Sciatic nerve (tissue), 2 donors: ENCODE results near the gene TOLLIP. TPM values are rescaled to one million over a fixed set of nuclear protein-coding genes. Genes with fewer than 3 reads are reported as not detected.
"Not testable (repeated sequence)": the region's sequence is repeated elsewhere in the genome, so short reads cannot be mapped to it uniquely, and the experiment has no call there.

Source experiments
- ATAC-seq: fragments of 200-7000 bp; cut with Tn5 transposase; one replicate; pipeline ENCODE4 v1.9.1; 2020; ENCODE audit warnings: mild to moderate bottlenecking, moderate library complexity
- DNase-seq: peaks from one replicate; pipeline ENCODE4 v3.0.0-alpha.2; 2020; ENCODE audit warnings: low spot score
- intact Hi-C: fragments of 100-400 bp; cut with DNase I; formaldehyde crosslinking; loops from one replicate; pipeline ENCODE4 v1.14.2; 2022
- total RNA-seq: library from RNA; stranded (reverse); fragmentation: NEBNext Ultra II Directional; extraction: Animal tissue kit (Norgen Biotek cat#: 25700); gene quantifications from one replicate; pipeline ENCODE4 v1.2.1, GENCODE V29; 2021
- donor health status: DM: no; HTN: no; CAD: no.
- donor health status: DM: no; HTN: no; CAD: no.

The TOLLIP gene
- 60.5 TPM for total RNA-seq

GRCh38 chr11:1309498-1310317, at the start of gene TOLLIP:
TSS of gene TOLLIP (minus strand) at chr11:1309632. CDS start at chr11:1309498, 134 bp downstream.
- DNase-seq = peak; percentile 99
- intact Hi-C loops = no loop called here
- peak; percentile 98 for ATAC-seq

GRCh38 chr11:1358931-1359330, 49.5 kb upstream of the TOLLIP start:
- ATAC-seq, DNase-seq, intact Hi-C loops: not testable (repeated sequence)

GRCh38 chr11:1358286-1358685, 48.9 kb upstream of the TOLLIP start:
- peak; percentile 91 for ATAC-seq
- intact Hi-C loops = no loop called here
- no peak for DNase-seq

GRCh38 chr11:1356478-1356960, 47.1 kb upstream of the TOLLIP start:
- intact Hi-C loops = no loop called here
- ATAC-seq = no peak
- no peak for DNase-seq

- no peak for DNase-seq
- ATAC-seq = no peak
- intact Hi-C loops = no loop called here
Measured at GRCh38 chr11:1356007-1356435, 46.6 kb upstream of the TOLLIP start.

- intact Hi-C loops = no loop called here
Measured at GRCh38 chr11:1354125-1354938, 44.9 kb upstream of the TOLLIP start.

GRCh38 chr11:1353383-1354124, 44.1 kb upstream of the TOLLIP start:
- DNase-seq (peak; percentile 46), ATAC-seq (no peak)
- intact Hi-C loops = no loop called here

More at GRCh38 chr11:1354125-1354938, 44.9 kb upstream of the TOLLIP start:
- no peak for ATAC-seq
- DNase-seq = peak; percentile 36

GRCh38 chr11:1352696-1353382, 43.4 kb upstream of the TOLLIP start:
- ATAC-seq (no peak), DNase-seq (peak; percentile 13)
- intact Hi-C loops = no loop called here

GRCh38 chr11:1351278-1351937, 42.0 kb upstream of the TOLLIP start:
- peak; percentile 15 for DNase-seq
- ATAC-seq = no peak
- intact Hi-C loops = no loop called here

- DNase-seq (peak; percentile 54), ATAC-seq (peak; percentile 16)
- intact Hi-C loops = no loop called here
Measured at GRCh38 chr11:1350086-1350725, 40.8 kb upstream of the TOLLIP start.

- intact Hi-C loops = no loop called here
- peak; percentile 18 for ATAC-seq
- peak; percentile 52 for DNase-seq
Measured at GRCh38 chr11:1349327-1350041, 40.1 kb upstream of the TOLLIP start.

- no peak for ATAC-seq
- intact Hi-C loops = no loop called here
- DNase-seq = peak; percentile 45
Measured at GRCh38 chr11:1348796-1349326, 39.4 kb upstream of the TOLLIP start.

- intact Hi-C loops = no loop called here
- no peak for ATAC-seq
- DNase-seq = peak; percentile 30
Measured at GRCh38 chr11:1348146-1348795, 38.8 kb upstream of the TOLLIP start.

GRCh38 chr11:1347411-1347999, 38.1 kb upstream of the TOLLIP start:
- intact Hi-C loops, ATAC-seq: not testable (repeated sequence)
- peak; percentile 38 for DNase-seq

GRCh38 chr11:1346669-1347390, 37.4 kb upstream of the TOLLIP start:
- intact Hi-C loops = no loop called here
- no peak for ATAC-seq
- DNase-seq = peak; percentile 47
